Measurements from ENCODE around the gene PRKAR1B. TPM values are rescaled to one million over a fixed set of nuclear protein-coding genes. Genes with fewer than 3 reads are reported as not detected.

Gene PRKAR1B
- total RNA-seq, 1 donor from 2014 or later = 14.2 TPM

DNA sequence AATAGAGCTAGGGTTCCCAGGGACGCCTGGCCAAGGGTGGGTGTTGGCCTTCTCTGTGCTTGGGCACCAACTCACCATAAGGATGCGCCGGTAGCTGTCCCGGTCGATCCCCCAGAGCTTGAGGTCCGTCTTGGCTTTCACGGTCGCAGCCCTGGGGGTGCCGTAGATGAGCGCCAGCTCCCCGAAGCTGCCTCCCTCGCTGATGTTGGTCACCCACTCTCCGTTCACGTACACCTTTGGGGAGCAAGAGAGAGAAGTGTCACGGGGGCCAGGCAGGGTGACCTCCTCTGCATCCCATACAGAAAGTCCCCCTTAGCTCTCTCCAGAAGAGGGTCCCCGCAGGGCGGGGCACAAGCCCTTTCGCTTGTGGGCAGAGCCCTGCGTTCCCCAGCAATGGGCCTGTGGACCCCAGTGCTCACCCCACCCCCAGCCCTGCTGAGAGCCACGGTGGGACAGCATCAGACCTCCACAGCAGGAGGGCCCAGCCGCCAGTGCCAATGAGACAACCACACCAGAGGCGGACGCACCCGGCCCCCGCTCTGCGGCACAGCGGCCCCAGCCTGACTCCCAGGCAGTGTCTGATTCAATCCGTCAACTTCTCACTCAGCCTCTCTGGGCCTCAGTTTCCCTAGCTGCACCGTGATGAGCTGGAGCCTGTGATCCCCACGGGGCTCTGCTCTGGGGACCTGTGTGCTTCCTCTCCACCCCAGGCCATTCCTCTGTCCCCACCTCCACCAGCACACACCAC lies 130.8 kb downstream of the PRKAR1B start:
- H3K4me1 ChIP-seq = peaks cover 18% of the 10 kb centered on the region
- no peak for DNase-seq
- H3K9me3 ChIP-seq (replicated peaks) = peaks cover 4% of the 10 kb centered on the region
- no peak overlapping the region for H3K4me3 ChIP-seq
- H3K27ac ChIP-seq (replicated peaks) = no peak overlapping the region
- peaks cover 4% of the 10 kb centered on the region for H3K36me3 ChIP-seq
- H3K27me3 ChIP-seq (ENCODE audit: low read depth) = no peaks in the 10 kb centered on the region
- intact Hi-C loops (cut with micrococcal nuclease) = no loop called here
- TF ChIP-seq, protein P1, sequence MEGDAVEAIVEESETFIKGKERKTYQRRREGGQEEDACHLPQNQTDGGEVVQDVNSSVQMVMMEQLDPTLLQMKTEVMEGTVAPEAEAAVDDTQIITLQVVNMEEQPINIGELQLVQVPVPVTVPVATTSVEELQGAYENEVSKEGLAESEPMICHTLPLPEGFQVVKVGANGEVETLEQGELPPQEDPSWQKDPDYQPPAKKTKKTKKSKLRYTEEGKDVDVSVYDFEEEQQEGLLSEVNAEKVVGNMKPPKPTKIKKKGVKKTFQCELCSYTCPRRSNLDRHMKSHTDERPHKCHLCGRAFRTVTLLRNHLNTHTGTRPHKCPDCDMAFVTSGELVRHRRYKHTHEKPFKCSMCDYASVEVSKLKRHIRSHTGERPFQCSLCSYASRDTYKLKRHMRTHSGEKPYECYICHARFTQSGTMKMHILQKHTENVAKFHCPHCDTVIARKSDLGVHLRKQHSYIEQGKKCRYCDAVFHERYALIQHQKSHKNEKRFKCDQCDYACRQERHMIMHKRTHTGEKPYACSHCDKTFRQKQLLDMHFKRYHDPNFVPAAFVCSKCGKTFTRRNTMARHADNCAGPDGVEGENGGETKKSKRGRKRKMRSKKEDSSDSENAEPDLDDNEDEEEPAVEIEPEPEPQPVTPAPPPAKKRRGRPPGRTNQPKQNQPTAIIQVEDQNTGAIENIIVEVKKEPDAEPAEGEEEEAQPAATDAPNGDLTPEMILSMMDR (IDR thresholded peaks at IDR 0.05; ENCODE audit: borderline replicate concordance) = no peak

DNA sequence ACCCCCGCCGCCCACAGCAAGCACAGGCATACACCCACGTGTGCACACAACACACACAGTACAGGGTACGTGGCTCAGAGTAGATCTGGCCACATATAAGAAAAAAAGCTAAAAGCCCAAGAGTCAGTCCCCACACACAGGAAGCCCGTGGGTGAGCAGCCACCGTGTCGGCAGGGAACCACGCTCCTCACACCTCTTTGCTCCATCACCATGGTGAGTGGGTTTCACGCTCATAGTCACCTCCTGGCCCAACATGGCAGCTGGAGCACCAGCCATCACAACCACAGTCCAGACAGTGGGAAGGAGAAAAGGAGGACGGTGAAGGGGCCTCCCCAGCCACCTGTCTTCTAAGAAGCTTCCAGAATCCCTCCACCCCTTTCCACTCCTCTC lies 131.5 kb downstream of the PRKAR1B start:
- intact Hi-C loops (cut with micrococcal nuclease) = no loop called here
- DNase-seq = no peak
- Histone ChIP-seq H3K4me1 (peaks cover 13% of the 10 kb centered on the region), H3K27ac (replicated peaks) (no peak overlapping the region), H3K9me3 (replicated peaks) (peaks cover 4% of the 10 kb centered on the region), H3K27me3 (ENCODE audit: low read depth) (no peaks in the 10 kb centered on the region), H3K36me3 (peaks cover 4% of the 10 kb centered on the region), H3K4me3 (no peak overlapping the region)
- TF ChIP-seq, protein P1 (IDR thresholded peaks at IDR 0.05; ENCODE audit: borderline replicate concordance) = no peak

DNA sequence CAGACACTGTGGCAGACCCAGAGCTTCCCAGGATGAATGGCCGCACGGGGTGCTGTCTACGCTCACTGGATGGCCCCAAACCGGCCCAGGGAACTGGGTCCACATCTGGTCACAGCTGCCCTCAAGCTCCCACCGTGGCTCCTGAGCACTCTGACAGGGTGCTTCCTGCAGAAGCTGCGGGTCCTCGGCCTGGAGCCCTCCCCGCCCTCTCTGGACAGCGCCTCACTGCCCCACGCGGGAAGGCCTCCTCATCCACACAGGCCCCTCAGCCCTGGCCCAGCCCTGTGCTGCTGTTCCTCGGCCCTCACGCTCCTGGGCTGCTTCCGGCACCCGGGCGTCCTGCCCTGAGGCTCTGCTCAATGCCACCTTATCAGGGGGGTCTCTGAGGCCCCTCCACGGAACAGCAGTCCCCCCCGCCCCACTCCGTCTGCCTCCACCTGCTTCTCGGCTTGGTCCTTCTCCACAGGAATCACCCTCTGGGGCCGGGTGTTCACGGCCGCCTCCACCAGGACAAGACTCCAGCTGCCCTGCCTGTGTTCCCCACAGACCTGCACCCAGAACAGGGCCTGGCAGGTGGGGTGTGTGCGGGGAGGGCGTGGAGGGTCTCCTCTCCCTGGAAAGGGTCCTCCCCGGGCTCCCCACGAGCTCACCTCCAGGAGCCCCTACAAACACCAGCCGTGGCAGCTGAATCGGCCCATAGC lies 132.0 kb downstream of the PRKAR1B start:
- Histone ChIP-seq H3K27me3 (ENCODE audit: low read depth) (no peaks in the 10 kb centered on the region), H3K4me3 (no peak overlapping the region), H3K4me1 (peaks cover 13% of the 10 kb centered on the region), H3K27ac (replicated peaks) (no peak overlapping the region), H3K36me3 (peaks cover 4% of the 10 kb centered on the region), H3K9me3 (replicated peaks) (peaks cover 4% of the 10 kb centered on the region)
- TF ChIP-seq, protein P1 (IDR thresholded peaks at IDR 0.05; ENCODE audit: borderline replicate concordance) = no peak
- intact Hi-C loops (cut with micrococcal nuclease) = no loop called here
- no peak for DNase-seq

DNA sequence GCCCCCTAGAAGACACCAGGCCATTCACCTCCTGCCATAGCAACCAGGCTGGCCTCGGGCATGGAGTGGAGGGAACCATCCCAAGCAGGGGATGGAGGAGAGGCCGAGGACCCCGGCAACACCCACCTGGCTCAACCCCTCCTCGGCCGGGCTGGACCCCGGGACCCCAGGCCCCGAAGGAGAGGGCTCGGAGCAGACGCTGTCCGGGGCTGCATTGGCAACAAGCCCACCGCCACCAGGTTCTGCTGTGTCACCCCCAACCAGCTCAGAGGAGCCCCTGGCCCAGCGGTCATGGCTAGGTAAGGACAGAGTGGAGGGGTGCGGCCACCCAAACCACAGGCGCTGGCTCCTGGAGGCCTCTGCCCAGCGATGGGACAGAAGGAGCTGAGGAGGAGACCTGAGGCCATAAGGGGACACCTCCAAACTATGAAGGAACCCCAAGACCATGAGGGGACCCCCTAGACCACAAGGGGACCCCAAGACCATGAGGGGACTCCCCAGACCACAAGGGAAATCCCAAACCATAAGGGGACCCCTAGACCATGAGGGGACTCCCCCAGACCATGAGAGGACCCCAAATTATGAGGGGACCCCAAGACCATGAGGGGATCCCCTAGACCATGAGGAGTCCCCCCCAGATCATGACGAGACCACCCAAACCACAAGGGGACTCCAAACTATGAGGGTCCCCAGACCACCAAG lies 132.7 kb downstream of the PRKAR1B start:
- no peak for DNase-seq
- peaks cover 13% of the 10 kb centered on the region for H3K4me1 ChIP-seq
- intact Hi-C loops (cut with micrococcal nuclease) = no loop called here
- H3K36me3 ChIP-seq = peaks cover 4% of the 10 kb centered on the region
- no peak overlapping the region for H3K4me3 ChIP-seq
- no peaks in the 10 kb centered on the region for H3K27me3 ChIP-seq (ENCODE audit: low read depth)
- H3K27ac ChIP-seq (replicated peaks) = no peak overlapping the region
- TF ChIP-seq, protein P1 (IDR thresholded peaks at IDR 0.05; ENCODE audit: borderline replicate concordance) = no peak
- H3K9me3 ChIP-seq (replicated peaks) = peaks cover 4% of the 10 kb centered on the region

DNA sequence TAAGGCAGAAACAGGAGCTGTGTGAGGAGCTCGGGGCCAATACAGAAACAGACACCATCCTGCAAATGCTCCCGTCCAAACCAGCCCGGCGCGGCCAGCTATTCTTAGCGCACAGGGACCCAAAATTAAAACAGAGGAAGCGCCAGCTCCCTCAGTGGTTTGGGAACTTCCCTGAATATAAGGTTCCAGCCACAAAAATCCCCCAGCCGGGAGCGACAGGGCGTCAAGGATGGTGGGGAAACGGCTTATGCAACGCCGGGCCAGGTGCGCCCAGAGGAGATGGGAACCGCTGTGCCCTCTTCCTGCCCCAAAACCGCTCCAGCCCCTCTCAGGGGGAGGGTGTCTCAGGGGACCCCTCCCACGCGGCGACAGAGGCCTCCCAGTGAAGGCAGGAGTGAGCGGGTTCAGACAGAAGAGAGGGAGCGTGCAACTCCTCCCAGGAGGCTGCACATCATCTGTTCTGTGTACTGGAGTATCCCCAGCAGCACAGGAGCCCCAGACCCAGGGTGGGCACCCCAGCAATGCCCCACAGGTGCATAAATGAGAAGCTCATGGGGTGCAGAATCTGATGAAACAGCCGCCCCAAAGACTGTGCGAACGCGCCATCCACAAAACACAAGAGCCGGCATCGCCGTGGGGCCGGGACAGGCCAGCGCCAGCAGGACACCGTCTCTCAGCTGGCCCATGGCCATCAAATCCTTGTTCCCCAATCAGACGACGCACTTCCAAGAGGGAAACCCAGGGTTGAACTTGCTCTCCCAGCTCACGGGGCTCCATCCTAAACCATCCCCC lies 133.6 kb downstream of the PRKAR1B start:
- Histone ChIP-seq H3K27me3 (ENCODE audit: low read depth) (no peaks in the 10 kb centered on the region), H3K4me3 (no peak overlapping the region), H3K36me3 (peaks cover 4% of the 10 kb centered on the region), H3K4me1 (peaks cover 13% of the 10 kb centered on the region), H3K9me3 (replicated peaks) (peaks cover 4% of the 10 kb centered on the region), H3K27ac (replicated peaks) (no peak overlapping the region)
- DNase-seq = no peak
- intact Hi-C loops (cut with micrococcal nuclease) = no loop called here
- TF ChIP-seq, protein P1 (IDR thresholded peaks at IDR 0.05; ENCODE audit: borderline replicate concordance) = no peak

Measured in left ventricle myocardium inferior (tissue), 1 donor.